ENCODE results near the gene TM9SF3. TPM values are rescaled to one million over a fixed set of nuclear protein-coding genes. Genes with fewer than 3 reads are reported as not detected.

Gene TM9SF3
- total RNA-seq, 3 donors from 2014 or later: 95.7 to 118 (median 116) TPM

DNA sequence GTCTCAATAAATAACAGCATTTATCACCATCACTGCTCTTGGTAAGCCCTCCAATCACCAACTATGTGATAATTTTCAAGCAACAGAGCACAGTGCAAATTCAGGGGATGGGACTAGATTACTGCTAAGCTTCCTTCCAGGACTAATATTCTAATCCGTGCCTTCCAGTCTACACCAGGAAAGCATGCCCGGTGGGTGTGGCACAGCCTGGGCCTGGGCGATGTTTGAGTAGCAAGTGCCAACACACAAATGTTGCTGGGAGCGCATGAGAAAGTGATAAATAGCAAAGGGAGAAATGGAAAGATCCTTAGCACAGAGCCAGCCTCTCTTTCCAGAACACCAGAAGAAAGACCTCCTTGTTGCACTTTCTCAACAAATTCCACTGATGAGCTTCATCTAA is 13.5 kb upstream of the TM9SF3 start:
- Histone ChIP-seq H3K4me3 (no peak overlapping the region), H3K27ac (no peak overlapping the region), H3K4me1 (no peaks in the 10 kb centered on the region), H3K36me3 (no peaks in the 10 kb centered on the region), H3K9me3 (no peaks in the 10 kb centered on the region), H3K27me3 (no peaks in the 10 kb centered on the region)
- DNase-seq (ENCODE audit: low spot score in 2 of 2): no peak
- TF ChIP-seq POLR2AphosphoS5 (IDR thresholded peaks at IDR 0.05) (no peak), POLR2A (IDR thresholded peaks at IDR 0.05) (no peak)
- TF ChIP-seq, protein P1, sequence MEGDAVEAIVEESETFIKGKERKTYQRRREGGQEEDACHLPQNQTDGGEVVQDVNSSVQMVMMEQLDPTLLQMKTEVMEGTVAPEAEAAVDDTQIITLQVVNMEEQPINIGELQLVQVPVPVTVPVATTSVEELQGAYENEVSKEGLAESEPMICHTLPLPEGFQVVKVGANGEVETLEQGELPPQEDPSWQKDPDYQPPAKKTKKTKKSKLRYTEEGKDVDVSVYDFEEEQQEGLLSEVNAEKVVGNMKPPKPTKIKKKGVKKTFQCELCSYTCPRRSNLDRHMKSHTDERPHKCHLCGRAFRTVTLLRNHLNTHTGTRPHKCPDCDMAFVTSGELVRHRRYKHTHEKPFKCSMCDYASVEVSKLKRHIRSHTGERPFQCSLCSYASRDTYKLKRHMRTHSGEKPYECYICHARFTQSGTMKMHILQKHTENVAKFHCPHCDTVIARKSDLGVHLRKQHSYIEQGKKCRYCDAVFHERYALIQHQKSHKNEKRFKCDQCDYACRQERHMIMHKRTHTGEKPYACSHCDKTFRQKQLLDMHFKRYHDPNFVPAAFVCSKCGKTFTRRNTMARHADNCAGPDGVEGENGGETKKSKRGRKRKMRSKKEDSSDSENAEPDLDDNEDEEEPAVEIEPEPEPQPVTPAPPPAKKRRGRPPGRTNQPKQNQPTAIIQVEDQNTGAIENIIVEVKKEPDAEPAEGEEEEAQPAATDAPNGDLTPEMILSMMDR (IDR thresholded peaks at IDR 0.05): no peak
- intact Hi-C loops (cut with DNase I; ENCODE audit: low total_unique reads): no loop called here

DNA sequence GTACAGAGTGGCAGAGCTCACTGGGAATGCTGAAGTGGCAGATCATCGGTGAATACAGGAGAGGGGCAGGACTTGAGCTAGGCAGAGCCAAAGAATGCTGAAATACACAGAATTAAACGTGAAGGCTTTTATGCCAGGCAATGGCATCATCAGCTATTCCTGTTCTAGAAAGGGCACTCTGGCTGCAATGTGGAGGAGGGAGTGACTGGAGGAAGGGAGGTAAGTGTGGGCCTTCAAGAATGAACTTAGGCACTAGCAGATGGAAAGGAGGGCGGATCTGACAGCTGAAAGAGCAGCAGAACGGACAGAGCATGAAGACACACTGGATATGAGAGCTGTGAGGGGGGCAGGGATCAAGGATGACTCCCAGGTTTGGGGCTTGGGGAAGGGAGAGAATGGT is 12.0 kb upstream of the TM9SF3 start:
- Histone ChIP-seq H3K27me3 (no peaks in the 10 kb centered on the region), H3K4me1 (no peaks in the 10 kb centered on the region), H3K4me3 (no peak overlapping the region), H3K36me3 (no peaks in the 10 kb centered on the region), H3K27ac (no peak overlapping the region), H3K9me3 (no peaks in the 10 kb centered on the region)
- intact Hi-C loops (cut with DNase I; ENCODE audit: low total_unique reads): no loop called here
- DNase-seq (ENCODE audit: low spot score in 2 of 2): no peak
- TF ChIP-seq POLR2A (IDR thresholded peaks at IDR 0.05) (no peak), POLR2AphosphoS5 (IDR thresholded peaks at IDR 0.05) (no peak)
- TF ChIP-seq, protein P1 (IDR thresholded peaks at IDR 0.05): no peak

DNA sequence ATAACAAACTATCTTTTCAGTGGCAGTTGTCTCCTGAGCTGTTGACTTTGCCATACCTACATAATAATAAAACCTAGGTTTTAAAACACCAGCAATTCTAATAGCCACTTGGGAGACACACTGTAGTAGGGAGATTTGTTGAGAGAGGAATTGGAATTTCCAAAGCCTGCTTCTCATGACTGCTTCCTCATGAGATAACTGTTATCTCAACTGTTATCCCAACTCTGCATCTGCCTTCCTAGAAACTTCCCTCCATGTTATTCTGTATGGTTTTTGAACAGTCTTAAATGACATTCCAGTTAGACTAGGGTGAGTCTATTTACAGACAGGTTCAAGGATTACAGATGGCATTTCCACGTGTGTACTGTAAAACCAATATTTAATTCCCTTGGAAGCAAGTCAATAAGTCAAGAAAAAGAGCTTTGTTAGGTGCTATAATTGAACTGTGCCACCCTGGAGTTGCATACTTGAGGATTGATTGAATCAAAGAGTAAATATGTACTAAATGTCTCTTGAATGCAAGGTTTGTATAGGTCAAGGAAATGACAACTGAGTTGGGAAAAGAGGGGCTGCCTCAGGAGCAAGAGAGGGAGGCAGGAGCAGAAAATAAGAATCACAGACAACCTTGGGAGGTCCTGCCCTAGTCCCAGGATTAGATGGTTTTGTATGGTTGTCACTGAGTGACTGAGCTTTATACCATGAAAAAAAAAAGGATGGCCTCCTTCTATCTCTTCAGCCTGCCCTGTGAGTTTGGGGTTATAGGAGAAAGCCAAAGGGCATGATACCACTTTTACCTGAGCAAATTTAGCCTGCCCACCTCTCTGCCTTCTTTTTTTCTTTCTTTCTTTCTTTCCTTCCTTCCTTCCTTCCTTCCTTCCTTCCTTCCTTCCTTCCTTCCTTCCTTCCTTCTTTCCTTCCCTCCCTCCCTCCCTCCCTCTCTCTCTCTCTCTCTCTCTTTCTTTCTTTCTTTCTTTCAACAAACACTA is 9.9 kb upstream of the TM9SF3 start:
- Histone ChIP-seq H3K4me3 (no peak overlapping the region), H3K36me3 (no peaks in the 10 kb centered on the region), H3K27me3 (no peaks in the 10 kb centered on the region), H3K9me3 (no peaks in the 10 kb centered on the region), H3K27ac (no peak overlapping the region), H3K4me1 (no peaks in the 10 kb centered on the region)
- no peak for DNase-seq (ENCODE audit: low spot score in 2 of 2)
- TF ChIP-seq POLR2A (IDR thresholded peaks at IDR 0.05): no peak
- no peak for TF ChIP-seq POLR2AphosphoS5 (IDR thresholded peaks at IDR 0.05)
- TF ChIP-seq, protein P1 (IDR thresholded peaks at IDR 0.05): no peak
- intact Hi-C loops (cut with DNase I; ENCODE audit: low total_unique reads): no loop called here

DNA sequence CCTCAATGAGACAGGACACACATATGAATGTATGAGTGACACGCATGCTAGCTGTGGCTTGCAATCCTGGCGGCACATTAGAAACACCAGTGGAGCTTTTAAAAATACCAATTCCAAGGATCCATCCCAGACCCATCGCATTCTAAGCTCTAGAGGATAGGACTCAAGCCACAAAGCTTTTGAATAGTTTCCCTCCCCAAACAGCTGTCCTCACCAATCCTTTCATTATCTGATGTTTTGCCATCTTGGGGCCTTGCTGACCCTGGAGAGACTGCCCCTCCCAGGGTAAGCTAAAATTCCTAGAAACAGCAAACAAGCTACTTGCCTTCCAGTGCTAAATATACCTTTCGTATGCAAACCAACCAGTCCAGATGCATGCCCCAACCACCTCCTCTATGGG is 8.9 kb upstream of the TM9SF3 start:
- no peak for DNase-seq (ENCODE audit: low spot score in 2 of 2)
- Histone ChIP-seq H3K4me3 (no peak overlapping the region), H3K27me3 (no peaks in the 10 kb centered on the region), H3K36me3 (no peaks in the 10 kb centered on the region), H3K27ac (no peak overlapping the region), H3K9me3 (no peaks in the 10 kb centered on the region), H3K4me1 (no peaks in the 10 kb centered on the region)
- TF ChIP-seq, protein P1 (IDR thresholded peaks at IDR 0.05): no peak
- TF ChIP-seq POLR2AphosphoS5 (IDR thresholded peaks at IDR 0.05) (no peak), POLR2A (IDR thresholded peaks at IDR 0.05) (no peak)
- intact Hi-C loops (cut with DNase I; ENCODE audit: low total_unique reads): no loop called here

DNA sequence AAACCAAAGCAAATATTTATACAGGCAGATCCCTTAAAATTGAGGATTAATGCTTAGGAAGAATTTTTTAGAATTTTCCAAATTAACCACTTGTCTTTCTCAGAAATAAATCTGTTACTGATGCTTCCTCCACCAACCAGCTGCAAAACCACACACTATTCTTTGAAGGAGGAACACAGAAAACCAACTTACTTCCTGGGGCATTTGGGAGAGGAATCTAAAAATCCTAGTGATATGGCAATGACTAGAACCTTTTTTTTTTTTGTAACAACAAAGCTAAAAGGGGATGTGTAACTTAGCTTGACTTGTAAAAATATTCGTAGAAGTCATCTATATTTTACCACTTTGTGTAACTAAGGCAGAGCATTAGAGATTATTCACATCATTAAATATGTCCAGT is 5.1 kb upstream of the TM9SF3 start:
- Histone ChIP-seq H3K27me3 (no peaks in the 10 kb centered on the region), H3K36me3 (no peaks in the 10 kb centered on the region), H3K4me1 (no peaks in the 10 kb centered on the region), H3K9me3 (no peaks in the 10 kb centered on the region), H3K4me3 (no peak overlapping the region), H3K27ac (no peak overlapping the region)
- intact Hi-C loops (cut with DNase I; ENCODE audit: low total_unique reads): no loop called here
- DNase-seq (ENCODE audit: low spot score in 2 of 2): no peak
- TF ChIP-seq POLR2AphosphoS5 (IDR thresholded peaks at IDR 0.05): no peak
- TF ChIP-seq POLR2A (IDR thresholded peaks at IDR 0.05): no peak
- TF ChIP-seq, protein P1 (IDR thresholded peaks at IDR 0.05): no peak

All from breast epithelium (tissue), 4 donors.